Sigmoid colon (tissue), 7 donors: ENCODE results near the gene PIGO. TPM values are rescaled to one million over a fixed set of nuclear protein-coding genes. Genes with fewer than 3 reads are reported as not detected.

Experiments used
- DNase-seq: peaks from one replicate; pipeline ENCODE4 v3.0.0-alpha.2; 2019
- H3K27ac ChIP-seq, 4 donors: fragments of 200-600 bp; sonication (generic); one replicate each; pipeline ENCODE4 v1.5.1; 2016 to 2019; ENCODE audit warnings: mild to moderate bottlenecking in 1 of 4
- H3K27me3 ChIP-seq, 3 donors: fragments of 200-600 bp; sonication (generic); one replicate each; pipeline ENCODE4 v1.5.1; 2019; ENCODE audit warnings: mild to moderate bottlenecking in 1 of 3
- H3K36me3 ChIP-seq, 4 donors: fragments of 200-600 bp; sonication (generic); one replicate each; pipeline ENCODE4 v1.5.1; 2016 to 2019
- H3K4me1 ChIP-seq, 4 donors: fragments of 200-600 bp; sonication (generic); one replicate each; pipeline ENCODE4 v1.5.1; 2017 to 2019
- H3K4me3 ChIP-seq, 4 donors: fragments of 200-600 bp; sonication (generic); one replicate each; pipeline ENCODE4 v1.5.1; 2017 to 2019; ENCODE audit warnings: mild to moderate bottlenecking in 2 of 4, moderate library complexity in 1 of 4
- H3K9me3 ChIP-seq, 4 donors: fragments of 200-600 bp in 3 of 4; sonication (generic) in 3 of 4; one replicate each; pipeline versions ENCODE4 v1.5.1 to v1.6.1; 2013 to 2019
- EP300 ChIP-seq, 4 donors: sonication (generic); formaldehyde crosslinking; IDR thresholded peaks; one replicate each; pipeline ENCODE4 v1.6.1; 2017; ENCODE audit warnings: antibody characterized with exemption in 4 of 4
- POLR2A ChIP-seq, 2 donors: fragments of 450-650 bp; IDR thresholded peaks; one replicate each; pipeline ENCODE4 v1.6.1; 2016; ENCODE audit warnings: antibody characterized with exemption in 2 of 2, mild to moderate bottlenecking in 2 of 2, moderate library complexity in 2 of 2
- POLR2AphosphoS5 ChIP-seq, 4 donors: sonication (generic); formaldehyde crosslinking; IDR thresholded peaks; one replicate each; pipeline ENCODE4 v1.6.1; 2017; ENCODE audit warnings: antibody characterized with exemption in 4 of 4
- WGBS, 2 donors: extraction: QIAGEN DNeasy Blood & Tissue Kit; methylation state at CpG; one replicate each; pipeline ENCODE4 v1.1.7; 2013; 5-methylcytosine and 5-hydroxymethylcytosine counted together
- intact Hi-C: fragments of 100-400 bp; cut with DNase I; formaldehyde crosslinking; loops from one replicate; pipeline ENCODE4 v1.15.1; 2023
- polyA plus RNA-seq, 3 donors: library from polyadenylated mRNA; stranded (reverse); fragments of 200-250 nt; gene quantifications; one replicate each; pipeline ENCODE4 v1.2.3, GENCODE V29; 2013
- total RNA-seq, 4 donors: library from RNA; depleted of rRNA; stranded (reverse); fragments of >200 nt; gene quantifications; one replicate each; pipeline ENCODE4 v1.1.0, GENCODE V29; 2016
- TF ChIP-seq, protein P1 (sequence below), 4 experiments: fragments of 450-650 bp in 3 of 4; fragments of 200-600 bp in 1 of 4; IDR thresholded peaks; one replicate each; pipeline ENCODE4 v1.5.1; 2016 to 2019; ENCODE audit warnings: antibody characterized with exemption in 4 of 4, mild to moderate bottlenecking in 3 of 4, moderate library complexity in 2 of 4
- donor health status: healthy with polysubstance abuse.
- donor health status: Bipolar disorder and iron deficiency.
- donor health status: healthy.

The PIGO gene
- total and polyA plus RNA-seq, 7 donors = 3.0 to 23.5 (median 10.0) TPM

DNA sequence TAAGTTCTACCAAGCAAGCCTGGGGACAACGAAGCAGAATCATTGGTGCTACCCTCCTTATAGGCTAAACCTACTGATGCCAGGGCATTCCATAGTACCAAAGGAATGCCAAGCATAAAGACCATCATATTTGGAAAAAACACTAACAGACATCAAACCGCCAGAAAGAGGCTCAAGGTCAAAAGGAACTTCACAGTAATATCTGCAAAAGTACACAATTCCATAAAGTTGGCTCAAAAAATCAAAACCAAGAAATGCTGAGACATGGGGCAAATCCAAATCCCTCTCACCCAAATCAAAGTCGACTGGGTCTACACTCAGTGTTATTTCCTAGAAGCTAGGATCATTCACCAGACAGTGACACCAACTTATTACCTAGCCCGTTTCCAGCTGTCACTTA, 27.4 kb downstream of the PIGO start:
- TF ChIP-seq EP300 (IDR thresholded peaks at IDR 0.05) (no peak), POLR2AphosphoS5 (IDR thresholded peaks at IDR 0.05) (no peak), POLR2A (IDR thresholded peaks at IDR 0.05) (no peak)
- TF ChIP-seq, protein P1, sequence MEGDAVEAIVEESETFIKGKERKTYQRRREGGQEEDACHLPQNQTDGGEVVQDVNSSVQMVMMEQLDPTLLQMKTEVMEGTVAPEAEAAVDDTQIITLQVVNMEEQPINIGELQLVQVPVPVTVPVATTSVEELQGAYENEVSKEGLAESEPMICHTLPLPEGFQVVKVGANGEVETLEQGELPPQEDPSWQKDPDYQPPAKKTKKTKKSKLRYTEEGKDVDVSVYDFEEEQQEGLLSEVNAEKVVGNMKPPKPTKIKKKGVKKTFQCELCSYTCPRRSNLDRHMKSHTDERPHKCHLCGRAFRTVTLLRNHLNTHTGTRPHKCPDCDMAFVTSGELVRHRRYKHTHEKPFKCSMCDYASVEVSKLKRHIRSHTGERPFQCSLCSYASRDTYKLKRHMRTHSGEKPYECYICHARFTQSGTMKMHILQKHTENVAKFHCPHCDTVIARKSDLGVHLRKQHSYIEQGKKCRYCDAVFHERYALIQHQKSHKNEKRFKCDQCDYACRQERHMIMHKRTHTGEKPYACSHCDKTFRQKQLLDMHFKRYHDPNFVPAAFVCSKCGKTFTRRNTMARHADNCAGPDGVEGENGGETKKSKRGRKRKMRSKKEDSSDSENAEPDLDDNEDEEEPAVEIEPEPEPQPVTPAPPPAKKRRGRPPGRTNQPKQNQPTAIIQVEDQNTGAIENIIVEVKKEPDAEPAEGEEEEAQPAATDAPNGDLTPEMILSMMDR (IDR thresholded peaks at IDR 0.05) = no peak
- Histone ChIP-seq H3K9me3 (no peaks in the 10 kb centered on the region), H3K36me3 (peaks cover 35 to 41% (median 38%) of the 10 kb centered on the region in 4 donors), H3K4me1 (peaks cover 0 to 47% (median 33%) of the 10 kb centered on the region in 4 donors), H3K27me3 (no peaks in the 10 kb centered on the region), H3K4me3 (no peak overlapping the region), H3K27ac (peak overlapping the region in 3 of 4 donors; percentile 12 to 100 (median 99))
- intact Hi-C loops = no loop called here
- 78 to 84% methylated on average over 4 of the region's 4 CpGs for WGBS, 2 donors
- DNase-seq = no peak

GRCh38 chr9:35067056-35067455, 29.3 kb downstream of the PIGO start:
- Histone ChIP-seq H3K36me3 (peaks cover 54 to 61% (median 58%) of the 10 kb centered on the region in 4 donors), H3K4me1 (peaks cover 0 to 42% (median 33%) of the 10 kb centered on the region in 4 donors), H3K27ac (no peak overlapping the region), H3K9me3 (no peaks in the 10 kb centered on the region), H3K4me3 (no peak overlapping the region), H3K27me3 (no peaks in the 10 kb centered on the region)
- intact Hi-C loops = no loop called here
- 96 to 98% methylated on average over 1 of the region's 1 CpG for WGBS, 2 donors
- DNase-seq = no peak
- TF ChIP-seq POLR2A (IDR thresholded peaks at IDR 0.05) (no peak), POLR2AphosphoS5 (IDR thresholded peaks at IDR 0.05) (no peak)
- TF ChIP-seq, protein P1 (IDR thresholded peaks at IDR 0.05) = no peak

- no peaks in the 10 kb centered on the region for H3K27me3 ChIP-seq
- H3K4me3 ChIP-seq = no peak overlapping the region
- H3K9me3 ChIP-seq = no peaks in the 10 kb centered on the region
- no peak overlapping the region for H3K27ac ChIP-seq
- H3K4me1 ChIP-seq = no peaks in the 10 kb centered on the region
- no peak for DNase-seq
- TF ChIP-seq, protein P1 (IDR thresholded peaks at IDR 0.05) = no peak
- no peak for TF ChIP-seq POLR2AphosphoS5 (IDR thresholded peaks at IDR 0.05)
- no peak for TF ChIP-seq POLR2A (IDR thresholded peaks at IDR 0.05)
- no peak for TF ChIP-seq EP300 (IDR thresholded peaks at IDR 0.05)
- peaks cover 89 to 100% (median 96%) of the 10 kb centered on the region in 4 donors for H3K36me3 ChIP-seq
- WGBS, 2 donors = 81 to 94% methylated on average over 11 of the region's 11 CpGs
- intact Hi-C loops = no loop called here
Observed at GRCh38 chr9:35060548-35061207, 35.7 kb downstream of the PIGO start.

DNA sequence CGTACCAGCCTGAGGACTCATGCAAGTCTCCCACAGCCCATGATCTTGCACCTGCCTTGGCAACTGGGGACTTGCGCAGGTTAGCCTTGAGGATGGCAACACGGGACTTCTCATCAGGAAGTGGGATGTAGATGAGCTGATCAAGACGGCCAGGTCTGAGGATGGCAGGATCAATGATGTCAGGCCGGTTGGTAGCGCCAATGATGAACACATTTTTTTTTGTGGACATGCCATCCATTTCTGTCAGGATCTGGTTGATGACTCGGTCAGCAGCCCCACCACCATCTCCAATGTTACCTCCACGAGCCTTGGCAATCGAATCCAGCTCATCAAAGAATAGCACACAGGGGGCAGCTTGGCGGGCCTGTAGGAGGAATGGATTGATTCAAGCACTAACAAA, 37.0 kb downstream of the PIGO start:
- H3K4me3 ChIP-seq = no peak overlapping the region
- WGBS, 2 donors = 95 to 96% methylated on average over 10 of the region's 10 CpGs
- H3K27ac ChIP-seq = no peak overlapping the region
- H3K27me3 ChIP-seq = no peaks in the 10 kb centered on the region
- H3K9me3 ChIP-seq = no peaks in the 10 kb centered on the region
- no peaks in the 10 kb centered on the region for H3K4me1 ChIP-seq
- no peak for DNase-seq
- intact Hi-C loops = no loop called here
- TF ChIP-seq POLR2AphosphoS5 (IDR thresholded peaks at IDR 0.05) = no peak
- TF ChIP-seq, protein P1 (IDR thresholded peaks at IDR 0.05) = no peak
- TF ChIP-seq POLR2A (IDR thresholded peaks at IDR 0.05) = no peak
- TF ChIP-seq EP300 (IDR thresholded peaks at IDR 0.05) = no peak
- H3K36me3 ChIP-seq = peaks cover 77 to 100% (median 90%) of the 10 kb centered on the region in 4 donors

- 97% methylated on average over 8 of the region's 8 CpGs for WGBS, 2 donors
- Histone ChIP-seq H3K4me1 (no peaks in the 10 kb centered on the region), H3K36me3 (peaks cover 56 to 92% (median 68%) of the 10 kb centered on the region in 4 donors), H3K27ac (no peak overlapping the region), H3K4me3 (no peak overlapping the region), H3K9me3 (no peaks in the 10 kb centered on the region), H3K27me3 (no peaks in the 10 kb centered on the region)
- intact Hi-C loops = no loop called here
- TF ChIP-seq POLR2A (IDR thresholded peaks at IDR 0.05) (no peak), EP300 (IDR thresholded peaks at IDR 0.05) (no peak), POLR2AphosphoS5 (IDR thresholded peaks at IDR 0.05) (no peak)
- TF ChIP-seq, protein P1 (IDR thresholded peaks at IDR 0.05) = no peak
- no peak for DNase-seq
Observed at GRCh38 chr9:35057271-35057620, 39.1 kb downstream of the PIGO start.
